Activated CD4-positive, alpha-beta memory T cell treated with anti-CD3 and anti-CD28 coated beads, Interleukin-2, amount 10 ng/mL, durations not matched to agents 7 days and 5 days (primary cell): ENCODE measurements around the gene SH3D19. TPM values are rescaled to one million over a fixed set of nuclear protein-coding genes. Genes with fewer than 3 reads are reported as not detected.

ENCODE experiments used
- CTCF ChIA-PET: fragments of 350-600 bp; sonication (Branson Sonifier 250); formaldehyde crosslinking; loops from one replicate; lab custom pipeline; 2021; ENCODE audit warnings: antibody characterized with exemption, inconsistent platforms; lab: Charles Lee
- POLR2A ChIA-PET: fragments of 350-600 bp; sonication (Branson Sonifier 250); formaldehyde crosslinking; loops from one replicate; lab custom pipeline; 2021; ENCODE audit warnings: antibody characterized with exemption; lab: Charles Lee
- DNase-seq: peaks from one replicate; pipeline ENCODE4 v3.0.0-alpha.2; 2020
- H3K27ac Mint-ChIP-seq: one replicate; pipeline ENCODE4 v1.8.0; 2021; ENCODE audit warnings: mild to moderate bottlenecking, mixed read lengths
- H3K27me3 Mint-ChIP-seq: one replicate; pipeline ENCODE4 v1.8.0; 2021; ENCODE audit warnings: mixed read lengths
- H3K36me3 Mint-ChIP-seq: one replicate; pipeline ENCODE4 v1.8.0; 2021; ENCODE audit warnings: low read depth, mixed read lengths
- H3K4me1 Mint-ChIP-seq: one replicate; pipeline ENCODE4 v1.8.0; 2021; ENCODE audit warnings: mixed read lengths
- H3K4me3 Mint-ChIP-seq: one replicate; pipeline ENCODE4 v1.8.0; 2021; ENCODE audit warnings: mild to moderate bottlenecking, mixed read lengths
- H3K9me3 Mint-ChIP-seq: one replicate; pipeline ENCODE4 v1.8.0; 2021; ENCODE audit warnings: mixed read lengths
- total RNA-seq, 2 experiments: library from RNA; stranded (reverse); gene quantifications; one replicate each; pipeline ENCODE4 v1.2.3, GENCODE V29; 2021

Gene SH3D19
- total RNA-seq, 2 experiments from 2014 or later = not detected

DNA sequence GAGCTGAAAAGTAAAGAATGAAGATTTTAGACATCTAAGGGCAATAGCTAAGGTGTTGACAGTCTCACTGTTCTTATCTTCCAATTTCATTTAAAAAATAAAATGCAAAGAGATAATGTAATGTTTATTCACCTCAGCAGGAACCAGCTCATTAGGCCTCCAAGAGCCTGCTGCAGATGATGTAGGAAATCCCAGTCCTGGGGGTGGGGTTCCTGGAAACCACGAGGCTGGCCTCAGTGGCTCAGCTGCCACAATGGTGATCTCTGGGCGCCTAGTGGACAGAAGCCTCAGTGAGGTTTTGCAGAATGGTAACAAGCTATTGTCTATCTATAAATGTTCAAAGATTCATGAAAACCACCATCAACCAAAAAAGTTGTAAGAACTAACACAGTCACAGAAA lies 148.7 kb downstream of the SH3D19 start:
- H3K4me1 Mint-ChIP-seq = no peaks in the 10 kb centered on the region
- CTCF ChIA-PET = no interaction called here
- H3K9me3 Mint-ChIP-seq = no peaks in the 10 kb centered on the region
- H3K27ac Mint-ChIP-seq = no peak overlapping the region
- peaks cover 5% of the 10 kb centered on the region for H3K27me3 Mint-ChIP-seq
- DNase-seq = no peak
- no peaks in the 10 kb centered on the region for H3K36me3 Mint-ChIP-seq
- H3K4me3 Mint-ChIP-seq = no peak overlapping the region
- POLR2A ChIA-PET = no interaction called here

DNA sequence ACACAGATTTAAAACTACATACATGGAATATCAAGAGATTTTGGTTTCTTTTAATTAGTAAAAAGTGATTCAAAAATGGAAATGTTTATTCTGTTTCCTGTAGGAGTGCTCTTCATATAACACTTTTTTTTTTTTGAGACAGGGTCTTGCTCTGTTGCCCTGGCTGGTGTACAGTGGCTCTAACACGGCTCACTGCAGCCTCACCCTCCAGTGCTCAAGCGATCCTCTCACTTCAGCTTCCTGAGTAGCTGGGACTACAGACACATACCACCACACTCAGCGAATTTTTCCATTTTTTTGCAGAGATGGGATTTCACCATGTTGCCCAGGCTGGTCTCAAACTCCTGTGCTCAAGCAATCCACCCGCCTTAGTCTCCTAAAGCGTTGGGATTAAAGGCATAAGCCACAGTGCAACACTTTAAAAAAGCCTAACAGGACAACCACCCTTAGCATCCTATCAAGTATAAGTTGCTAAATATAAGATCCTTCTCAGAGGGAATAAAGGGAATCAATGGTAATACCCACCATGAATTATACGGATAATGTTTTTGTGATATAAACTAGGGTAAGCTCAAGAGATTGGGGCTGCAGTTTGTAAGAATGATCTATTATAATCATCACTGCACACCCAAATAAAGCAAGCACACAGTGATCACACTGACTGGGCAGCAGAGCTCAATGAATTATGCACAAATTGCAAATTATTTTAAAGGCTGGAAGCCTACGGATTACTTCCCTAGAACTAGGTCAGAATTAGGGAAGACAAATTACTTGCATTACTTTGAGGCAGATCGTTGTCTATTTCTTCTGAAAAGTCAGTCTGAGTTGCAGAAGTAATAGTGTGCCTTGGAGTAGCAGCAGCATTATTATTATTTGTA lies 149.4 kb downstream of the SH3D19 start:
- CTCF ChIA-PET = no interaction called here
- POLR2A ChIA-PET = no interaction called here
- Mint-ChIP-seq H3K4me3 (no peak overlapping the region), H3K36me3 (no peaks in the 10 kb centered on the region), H3K9me3 (no peaks in the 10 kb centered on the region), H3K27ac (no peak overlapping the region), H3K4me1 (no peaks in the 10 kb centered on the region), H3K27me3 (peaks cover 5% of the 10 kb centered on the region)
- DNase-seq = no peak

DNA sequence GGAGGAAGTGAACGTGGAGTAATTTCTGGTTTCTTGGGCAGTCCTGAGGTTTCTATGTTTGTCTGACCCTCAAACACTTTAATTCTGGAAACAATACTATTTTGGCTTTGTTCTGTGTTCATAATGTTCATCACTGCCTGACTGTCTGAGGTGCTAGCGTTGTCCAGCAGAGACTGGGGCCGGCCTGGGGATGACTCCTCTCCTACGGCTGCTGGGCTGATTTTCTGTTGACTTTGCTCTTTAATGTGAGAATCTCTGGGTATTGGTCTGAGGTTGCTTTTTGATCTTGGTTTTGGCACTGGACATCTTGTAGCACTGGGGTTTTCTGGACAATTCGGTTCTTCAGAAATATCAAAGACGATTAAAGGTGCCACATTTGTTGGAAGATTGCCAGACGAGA lies 150.2 kb downstream of the SH3D19 start:
- CTCF ChIA-PET = no interaction called here
- POLR2A ChIA-PET = no interaction called here
- Mint-ChIP-seq H3K9me3 (no peaks in the 10 kb centered on the region), H3K27me3 (peaks cover 5% of the 10 kb centered on the region), H3K36me3 (no peaks in the 10 kb centered on the region), H3K4me3 (no peak overlapping the region), H3K4me1 (no peaks in the 10 kb centered on the region), H3K27ac (no peak overlapping the region)
- no peak for DNase-seq

DNA sequence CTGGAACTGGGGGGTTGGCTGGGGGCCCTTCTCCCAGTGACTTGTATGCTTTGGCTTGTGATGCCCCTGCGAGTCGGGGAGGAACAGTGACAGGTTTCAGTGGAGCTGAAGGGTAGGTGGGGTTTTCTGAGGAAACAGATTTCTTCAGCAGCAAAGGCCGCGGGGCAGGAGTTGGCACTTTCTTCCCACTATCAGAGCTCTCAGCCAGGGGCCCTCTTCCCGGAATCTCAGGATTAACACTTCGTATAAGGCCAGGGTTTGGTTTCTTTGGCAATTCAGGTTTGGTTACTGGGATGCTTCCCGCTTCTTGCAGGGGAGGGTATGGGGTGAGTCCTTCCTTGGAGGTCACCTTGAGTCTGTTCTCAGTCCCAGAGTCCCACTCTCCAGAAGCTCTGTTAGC lies 150.6 kb downstream of the SH3D19 start:
- Mint-ChIP-seq H3K27me3 (peaks cover 7% of the 10 kb centered on the region), H3K9me3 (no peaks in the 10 kb centered on the region), H3K27ac (no peak overlapping the region), H3K36me3 (no peaks in the 10 kb centered on the region), H3K4me1 (no peaks in the 10 kb centered on the region), H3K4me3 (no peak overlapping the region)
- DNase-seq = no peak
- ChIA-PET POLR2A (no interaction called here), CTCF (no interaction called here)

DNA sequence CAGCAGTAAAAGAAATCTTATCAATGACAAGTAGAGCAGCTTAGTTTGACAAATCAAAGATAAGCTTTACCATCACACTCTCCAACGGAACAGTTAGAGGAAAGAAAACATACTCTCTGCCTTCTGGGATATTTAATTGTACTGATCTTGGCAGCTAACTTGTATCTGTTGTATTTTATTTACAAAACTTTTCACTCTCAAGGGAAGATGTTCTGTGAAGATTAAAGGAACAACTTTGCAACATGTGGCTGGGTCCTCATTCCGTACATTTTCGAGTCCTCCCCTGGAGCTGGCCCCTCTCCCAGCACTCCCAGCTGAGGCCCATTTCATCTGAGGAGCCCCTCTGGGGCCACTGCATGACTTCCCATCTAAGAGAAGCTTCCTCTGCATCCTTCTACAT lies 151.5 kb downstream of the SH3D19 start:
- no peaks in the 10 kb centered on the region for H3K36me3 Mint-ChIP-seq
- no peak overlapping the region for H3K4me3 Mint-ChIP-seq
- H3K27ac Mint-ChIP-seq = no peak overlapping the region
- H3K9me3 Mint-ChIP-seq = no peaks in the 10 kb centered on the region
- CTCF ChIA-PET = no interaction called here
- POLR2A ChIA-PET = interaction anchor here (1.2 kb wide), 1 partner anchor 12 kb away, joined by 4 read pairs; no protein-coding TSS in a partner anchor
- H3K4me1 Mint-ChIP-seq = no peaks in the 10 kb centered on the region
- no peak for DNase-seq
- peaks cover 11% of the 10 kb centered on the region for H3K27me3 Mint-ChIP-seq

DNA sequence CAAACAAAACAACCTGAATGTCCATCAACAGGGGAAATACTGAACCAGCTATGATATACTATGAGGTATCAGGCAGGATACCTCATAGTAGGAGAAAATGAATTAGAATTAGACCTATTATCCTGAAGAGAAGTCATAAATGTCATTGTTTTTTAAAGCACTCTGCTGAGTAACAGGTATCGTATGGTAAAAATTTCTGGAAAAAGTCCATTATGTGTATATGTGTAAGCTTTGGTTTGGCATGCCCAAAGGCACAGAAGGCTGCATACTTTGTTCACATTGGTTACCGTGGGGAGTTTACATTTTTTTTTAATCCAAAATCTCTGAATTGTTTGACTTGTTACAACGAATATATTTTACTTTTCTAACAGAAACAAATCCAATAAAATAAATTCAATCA lies 155.5 kb downstream of the SH3D19 start:
- CTCF ChIA-PET = no interaction called here
- no peak overlapping the region for H3K4me3 Mint-ChIP-seq

DNA sequence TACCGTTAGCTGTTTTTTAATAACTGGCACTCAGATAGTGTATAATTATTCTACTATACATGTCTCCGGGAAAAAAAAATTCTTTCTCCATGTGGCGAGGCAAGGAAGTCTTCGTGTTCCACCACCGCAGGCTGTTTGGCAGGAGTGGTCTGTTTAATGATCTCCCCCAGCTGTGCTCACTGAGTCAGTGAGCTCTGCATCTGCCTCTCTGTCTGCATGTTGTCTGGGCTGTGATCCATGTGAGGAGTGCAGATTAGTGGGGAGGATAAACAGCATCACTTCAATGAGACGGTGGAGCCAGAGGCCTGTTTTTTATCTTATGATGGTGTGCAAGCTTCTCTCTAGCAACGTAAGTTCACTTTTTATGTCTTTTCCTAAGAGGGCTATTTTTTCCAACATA lies 156.2 kb downstream of the SH3D19 start:
- no peak for DNase-seq
- H3K27ac Mint-ChIP-seq = no peak overlapping the region
- H3K36me3 Mint-ChIP-seq = no peaks in the 10 kb centered on the region
- H3K4me3 Mint-ChIP-seq = no peak overlapping the region
- peaks cover 11% of the 10 kb centered on the region for H3K27me3 Mint-ChIP-seq
- CTCF ChIA-PET = no interaction called here
- POLR2A ChIA-PET = no interaction called here
- no peaks in the 10 kb centered on the region for H3K4me1 Mint-ChIP-seq
- no peaks in the 10 kb centered on the region for H3K9me3 Mint-ChIP-seq

More for the DNA sequence above, 155.5 kb downstream of the SH3D19 start:
- H3K4me1 Mint-ChIP-seq = no peaks in the 10 kb centered on the region
- no peak for DNase-seq
- no peaks in the 10 kb centered on the region for H3K36me3 Mint-ChIP-seq
- POLR2A ChIA-PET = no interaction called here
- peaks cover 11% of the 10 kb centered on the region for H3K27me3 Mint-ChIP-seq
- no peak overlapping the region for H3K27ac Mint-ChIP-seq
- H3K9me3 Mint-ChIP-seq = no peaks in the 10 kb centered on the region

DNA sequence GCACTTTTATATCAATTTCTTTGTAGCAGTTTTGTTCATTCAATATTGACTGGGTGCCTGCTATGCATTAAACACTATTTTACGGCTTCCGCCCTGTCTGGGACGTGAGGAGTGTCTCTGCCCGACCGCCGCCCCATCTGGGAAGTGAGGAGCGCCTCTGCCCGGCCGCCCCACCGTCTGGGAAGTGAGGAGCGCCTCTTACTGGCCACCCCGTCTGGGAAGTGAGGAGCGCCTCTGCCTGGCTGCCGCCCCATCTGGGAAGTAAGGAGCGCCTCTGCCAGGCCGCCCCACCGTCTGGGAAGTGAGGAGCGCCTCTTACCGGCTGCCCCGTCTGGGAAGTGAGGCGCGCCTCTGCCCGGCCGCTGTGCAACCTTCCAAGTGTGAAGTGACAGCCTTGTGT lies 157.8 kb downstream of the SH3D19 start:
- Mint-ChIP-seq H3K27ac (no peak overlapping the region), H3K36me3 (no peaks in the 10 kb centered on the region), H3K4me3 (no peak overlapping the region), H3K9me3 (no peaks in the 10 kb centered on the region), H3K27me3 (peaks cover 14% of the 10 kb centered on the region), H3K4me1 (no peaks in the 10 kb centered on the region)
- POLR2A ChIA-PET = no interaction called here
- DNase-seq = no peak
- CTCF ChIA-PET = no interaction called here

DNA sequence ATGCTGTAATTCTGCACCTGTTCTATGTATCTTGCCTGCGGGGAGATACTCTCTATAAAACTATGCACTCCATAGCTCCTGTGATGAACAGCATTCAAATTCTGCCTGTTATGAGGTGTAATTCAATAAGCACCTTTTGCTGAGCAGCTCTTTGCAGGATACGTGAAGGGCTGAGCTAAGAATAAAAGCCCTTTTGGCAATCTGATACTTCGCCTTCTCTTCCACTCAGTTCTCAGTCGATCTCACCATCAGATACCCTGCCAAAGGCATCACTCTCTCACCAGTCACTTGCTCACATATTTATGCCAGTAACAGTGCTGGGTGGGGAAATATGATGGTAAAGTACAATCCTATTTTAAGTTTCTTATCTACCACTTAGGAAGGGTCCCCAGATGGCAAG lies 158.8 kb downstream of the SH3D19 start:
- Mint-ChIP-seq H3K4me3 (no peak overlapping the region), H3K27ac (no peak overlapping the region), H3K27me3 (peaks cover 11% of the 10 kb centered on the region), H3K4me1 (no peaks in the 10 kb centered on the region), H3K36me3 (no peaks in the 10 kb centered on the region), H3K9me3 (no peaks in the 10 kb centered on the region)
- DNase-seq = no peak
- CTCF ChIA-PET = no interaction called here
- POLR2A ChIA-PET = no interaction called here

DNA sequence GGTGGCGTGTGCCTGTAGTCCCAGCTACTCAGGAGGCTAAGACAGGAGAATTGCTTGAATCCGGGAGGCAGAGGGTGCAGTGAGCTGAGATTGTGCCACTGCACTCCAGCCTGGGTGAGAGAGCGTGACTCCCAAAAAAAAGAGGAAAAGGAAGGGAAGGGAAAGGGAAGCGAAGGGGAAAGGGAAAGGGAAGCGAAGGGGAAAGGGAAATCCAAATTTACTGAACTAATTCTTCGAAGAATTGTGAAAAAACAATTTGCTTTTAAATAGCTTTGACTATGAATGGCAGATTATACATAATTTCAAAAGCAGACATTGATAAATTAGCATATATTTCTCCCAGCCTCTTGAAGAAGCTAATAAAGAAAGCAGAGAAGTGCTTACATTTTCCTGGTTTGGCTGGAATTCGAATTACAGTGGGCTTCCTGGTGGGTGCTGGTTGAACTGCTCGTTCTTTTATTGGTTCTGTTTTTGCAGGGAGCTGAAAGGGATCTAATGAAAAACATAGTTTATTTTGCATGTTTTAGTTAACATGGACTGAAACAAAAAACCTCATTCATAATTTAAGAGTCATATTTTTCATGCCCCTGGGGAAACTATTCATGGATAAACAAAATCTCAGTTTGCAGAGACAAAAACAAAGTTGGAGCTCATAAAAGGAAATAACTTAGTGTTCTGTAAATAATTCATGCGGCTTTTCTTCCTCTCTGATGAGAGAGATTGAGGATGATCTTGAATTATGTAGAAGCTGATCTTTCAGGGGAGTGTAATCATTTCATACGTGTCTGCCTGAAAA lies 160.0 kb downstream of the SH3D19 start:
- CTCF ChIA-PET = no interaction called here
- no peaks in the 10 kb centered on the region for H3K9me3 Mint-ChIP-seq

DNA sequence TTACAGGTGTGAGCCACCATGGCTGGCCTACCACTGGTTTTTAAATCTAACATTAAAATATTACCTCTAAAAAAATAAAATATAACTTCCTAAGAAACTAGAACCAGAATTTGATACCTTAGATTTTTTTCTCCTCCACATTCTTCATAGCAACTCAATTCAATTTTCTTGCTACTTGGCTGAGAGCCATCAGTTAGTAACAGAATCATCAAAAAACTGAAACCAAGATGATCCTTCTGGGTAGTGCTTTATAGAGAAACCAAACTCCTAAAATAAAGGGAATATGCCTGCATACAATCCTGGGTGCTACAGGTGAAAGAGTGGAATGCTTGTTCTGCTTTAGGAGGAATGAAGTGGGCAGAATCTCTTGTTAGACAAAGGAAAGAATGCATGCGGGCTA lies 161.6 kb downstream of the SH3D19 start:
- no peak for DNase-seq
- POLR2A ChIA-PET = no interaction called here
- no peak overlapping the region for H3K4me3 Mint-ChIP-seq
- H3K27me3 Mint-ChIP-seq = peaks cover 5% of the 10 kb centered on the region
- H3K36me3 Mint-ChIP-seq = no peaks in the 10 kb centered on the region
- H3K27ac Mint-ChIP-seq = no peak overlapping the region
- H3K9me3 Mint-ChIP-seq = no peaks in the 10 kb centered on the region
- CTCF ChIA-PET = no interaction called here
- no peaks in the 10 kb centered on the region for H3K4me1 Mint-ChIP-seq

More for the DNA sequence above, 160.0 kb downstream of the SH3D19 start:
- Mint-ChIP-seq H3K27me3 (peaks cover 11% of the 10 kb centered on the region), H3K27ac (no peak overlapping the region), H3K4me1 (no peaks in the 10 kb centered on the region), H3K36me3 (no peaks in the 10 kb centered on the region), H3K4me3 (no peak overlapping the region)
- POLR2A ChIA-PET = no interaction called here
- no peak for DNase-seq

DNA sequence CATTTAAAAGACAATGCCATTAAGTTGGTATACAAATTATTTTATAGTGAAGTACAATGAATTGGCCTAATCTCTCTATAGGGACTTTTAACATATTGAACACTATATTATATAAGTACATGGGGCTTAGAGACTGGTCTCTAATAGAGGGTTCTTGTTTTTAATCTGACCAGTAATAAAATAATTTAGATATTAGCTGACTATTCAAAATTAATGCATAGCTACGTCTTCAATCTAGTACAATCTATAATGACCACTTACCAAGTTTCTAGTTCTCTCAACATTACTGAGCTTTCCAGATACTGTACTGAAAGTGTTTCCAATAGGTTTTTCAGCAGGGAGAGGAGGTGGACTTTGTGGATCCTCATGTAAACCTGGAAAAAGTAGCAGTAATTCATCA lies 166.4 kb downstream of the SH3D19 start:
- Mint-ChIP-seq H3K4me3 (no peak overlapping the region), H3K27me3 (peaks cover 13% of the 10 kb centered on the region), H3K4me1 (no peaks in the 10 kb centered on the region), H3K9me3 (no peaks in the 10 kb centered on the region), H3K27ac (no peak overlapping the region), H3K36me3 (no peaks in the 10 kb centered on the region)
- DNase-seq = no peak
- ChIA-PET CTCF (no interaction called here), POLR2A (no interaction called here)

DNA sequence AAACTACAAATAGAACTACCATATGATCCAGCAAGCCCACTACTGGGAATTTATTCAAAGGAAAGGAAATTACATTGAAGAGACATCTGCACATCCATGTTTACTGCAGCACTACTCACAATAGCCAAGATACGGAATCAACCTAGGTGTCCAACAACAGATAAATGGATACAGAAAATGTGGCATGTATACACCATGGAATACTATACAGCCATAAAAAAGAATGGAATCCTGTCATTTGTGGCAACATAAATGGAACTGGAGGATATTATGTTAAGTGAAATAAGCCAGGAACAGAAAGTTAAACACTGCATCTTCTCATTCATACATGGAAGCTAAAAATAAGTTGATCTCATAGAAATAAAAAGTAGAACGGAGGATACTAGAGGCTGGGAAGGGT lies 167.9 kb downstream of the SH3D19 start:
- H3K36me3 Mint-ChIP-seq = no peaks in the 10 kb centered on the region
- peaks cover 10% of the 10 kb centered on the region for H3K27me3 Mint-ChIP-seq
- no peak overlapping the region for H3K27ac Mint-ChIP-seq
- POLR2A ChIA-PET = no interaction called here
- CTCF ChIA-PET = no interaction called here
- no peaks in the 10 kb centered on the region for H3K9me3 Mint-ChIP-seq
- no peak overlapping the region for H3K4me3 Mint-ChIP-seq
- DNase-seq = no peak
- no peaks in the 10 kb centered on the region for H3K4me1 Mint-ChIP-seq
